Keratinocyte (primary cell): ENCODE results near the gene SLIT3. TPM values are rescaled to one million over a fixed set of nuclear protein-coding genes. Genes with fewer than 3 reads are reported as not detected.

ENCODE experiments used
- DNase-seq: peaks from one replicate; pipeline ENCODE4 v3.0.0-alpha.2; 2011; ENCODE audit warnings: low read depth, missing footprints, low spot score
- FAIRE-seq: peaks from 2 replicates; lab custom pipeline; 2011; peaks lifted over from hg19 to GRCh38; lab: Jason Lieb, UNC
- H2AFZ ChIP-seq: 2 replicates; pipeline ENCODE4 v1.6.0; 2012; ENCODE audit warnings: low read length, control low read depth, inconsistent platforms; ENCODE audit not compliant: control insufficient read depth
- H3K27ac ChIP-seq: 2 replicates; pipeline ENCODE4 v1.5.1; 2011; ENCODE audit warnings: low read length; ENCODE audit not compliant: control insufficient read depth, insufficient read depth
- H3K27me3 ChIP-seq: 3 replicates; pipeline ENCODE4 v1.6.0; 2011; ENCODE audit warnings: low read length; ENCODE audit not compliant: control insufficient read depth, insufficient read depth; ENCODE audit errors: extremely low read depth
- H3K36me3 ChIP-seq, 2 experiments: 2 replicates in 1 of 2; 3 replicates in 1 of 2; pipeline ENCODE4 v1.5.1; 2011; ENCODE audit warnings: low read length in 2 of 2, mild to moderate bottlenecking in 1 of 2; ENCODE audit not compliant: control insufficient read depth in 2 of 2, insufficient read depth in 2 of 2; ENCODE audit errors: extremely low read depth in 1 of 2
- H3K4me1 ChIP-seq: 3 replicates; pipeline ENCODE4 v1.5.1; 2011; ENCODE audit warnings: low read length; ENCODE audit not compliant: control insufficient read depth, insufficient read depth; ENCODE audit errors: extremely low read depth
- H3K4me2 ChIP-seq: 3 replicates; pipeline ENCODE4 v1.6.0; 2011; ENCODE audit warnings: low read depth, low read length; ENCODE audit not compliant: control insufficient read depth, insufficient read depth; ENCODE audit errors: extremely low read depth
- H3K4me3 ChIP-seq, 3 experiments: fragments of 200-600 bp in 1 of 3; sonication (generic) in 1 of 3; 2 replicates in 2 of 3; 3 replicates in 1 of 3; pipeline ENCODE4 v1.5.1; 2011 to 2016; ENCODE audit warnings: low read length in 3 of 3, mild to moderate bottlenecking in 3 of 3, control low read depth in 2 of 3, inconsistent platforms in 1 of 3, low read depth in 1 of 3, mixed read lengths in 1 of 3, mixed run types in 1 of 3, moderate library complexity in 1 of 3; ENCODE audit not compliant: control insufficient read depth in 2 of 3, insufficient read depth in 2 of 3; ENCODE audit errors: extremely low read depth in 1 of 3
- H3K79me2 ChIP-seq: 2 replicates; pipeline ENCODE4 v1.6.0; 2012; ENCODE audit warnings: low read length; ENCODE audit not compliant: control insufficient read depth, insufficient read depth
- H3K9ac ChIP-seq: 3 replicates; pipeline ENCODE4 v1.6.0; 2011; ENCODE audit warnings: low read length; ENCODE audit not compliant: control insufficient read depth, insufficient read depth; ENCODE audit errors: extremely low read depth
- H3K9me1 ChIP-seq: 3 replicates; pipeline ENCODE4 v1.6.0; 2011; ENCODE audit warnings: low read length; ENCODE audit not compliant: control insufficient read depth, insufficient read depth; ENCODE audit errors: extremely low read depth
- H3K9me3 ChIP-seq: 2 replicates; pipeline ENCODE4 v1.5.1; 2012; ENCODE audit warnings: low read depth, low read length; ENCODE audit not compliant: control insufficient read depth
- H4K20me1 ChIP-seq: 3 replicates; pipeline ENCODE4 v1.6.0; 2011; ENCODE audit warnings: low read length; ENCODE audit not compliant: control insufficient read depth, insufficient read depth; ENCODE audit errors: extremely low read depth
- EZH2 ChIP-seq: IDR thresholded peaks from one replicate; pipeline ENCODE4 v1.6.1; 2012; ENCODE audit warnings: inconsistent platforms, mild to moderate bottlenecking, low read length, moderate library complexity
- dilution Hi-C: fragments of 300-500 bp; cut with MboI; formaldehyde crosslinking; loops from one replicate; pipeline ENCODE4 v1.7.0; 2020; ENCODE audit warnings: low sequenced_read_pairs; ENCODE audit not compliant: extremely low pct_ligation_motif_present
- polyA plus RNA-seq, 5 experiments: library from polyadenylated mRNA; depleted of rRNA in 3 of 5; stranded (reverse) in 3 of 5; stranded (forward) in 1 of 5; unstranded in 1 of 5; fragments of >200 nt; gene quantifications; 1 replicate in 1 of 5; 2 replicates in 3 of 5; 3 replicates in 1 of 5; pipeline versions ENCODE4 v1.2.1 to v1.2.3, GENCODE V29; 2011 to 2012; ENCODE audit warnings: missing spikeins in 2 of 5, low read depth in 1 of 5, low replicate concordance in 1 of 5
- TF ChIP-seq, protein P1 (sequence below), 3 experiments: IDR thresholded peaks in 1 of 3; conservative IDR thresholded peaks in 1 of 3; optimal IDR thresholded peaks in 1 of 3; 2 replicates in 2 of 3; 3 replicates in 1 of 3; pipeline versions ENCODE3 to v1.5.1; 2011; ENCODE audit warnings: low read length in 3 of 3, mild to moderate bottlenecking in 3 of 3, moderate library complexity in 2 of 3, control low read depth in 1 of 3, inconsistent platforms in 1 of 3; ENCODE audit not compliant: insufficient read depth in 2 of 3; ENCODE audit errors: extremely low read depth in 1 of 3

SLIT3 gene
- polyA plus RNA-seq, 1 donor (not counting 4 experiments of a cell fraction or from before 2014, with no cell fraction given): 2.4 TPM

DNA sequence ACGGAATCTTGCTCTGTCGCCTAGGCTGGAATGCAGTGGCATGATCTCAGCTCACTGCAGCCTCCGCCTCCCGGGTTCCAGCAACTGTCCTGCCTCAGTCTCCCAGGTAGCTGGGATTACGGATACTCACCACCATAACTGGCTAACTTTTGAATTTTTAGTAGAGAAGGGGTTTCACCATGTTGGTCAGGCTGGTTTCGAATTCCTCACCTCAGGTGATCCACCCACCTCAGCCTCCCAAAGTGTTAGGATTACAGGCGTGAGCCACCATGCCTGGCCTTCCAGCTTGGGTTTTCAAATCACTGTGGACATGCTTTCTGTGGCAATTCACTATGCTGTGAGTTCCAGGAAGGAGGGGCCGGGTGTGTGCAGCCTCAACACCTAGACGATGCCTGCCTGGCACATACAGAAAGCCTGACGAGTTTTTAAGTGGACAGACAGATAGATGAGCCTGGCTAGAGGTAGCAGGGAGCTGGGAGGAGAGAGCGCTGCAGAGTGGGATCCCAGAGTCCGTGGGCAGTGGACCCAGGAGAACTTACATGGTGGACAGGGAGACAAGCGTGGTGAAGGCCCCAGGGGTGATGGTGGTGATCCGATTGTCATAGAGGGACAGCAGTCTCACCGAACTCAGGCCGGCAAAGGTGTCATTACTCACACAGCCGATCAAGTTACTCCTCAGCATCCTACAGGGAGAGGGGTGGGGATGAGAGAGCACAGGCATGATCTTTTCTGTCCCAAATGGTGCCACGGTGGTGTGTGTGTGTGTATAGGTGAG is 548.3 kb downstream of the SLIT3 start:
- dilution Hi-C loops: no loop called here
- DNase-seq: no peak
- no peak for TF ChIP-seq EZH2
- TF ChIP-seq, protein P1, sequence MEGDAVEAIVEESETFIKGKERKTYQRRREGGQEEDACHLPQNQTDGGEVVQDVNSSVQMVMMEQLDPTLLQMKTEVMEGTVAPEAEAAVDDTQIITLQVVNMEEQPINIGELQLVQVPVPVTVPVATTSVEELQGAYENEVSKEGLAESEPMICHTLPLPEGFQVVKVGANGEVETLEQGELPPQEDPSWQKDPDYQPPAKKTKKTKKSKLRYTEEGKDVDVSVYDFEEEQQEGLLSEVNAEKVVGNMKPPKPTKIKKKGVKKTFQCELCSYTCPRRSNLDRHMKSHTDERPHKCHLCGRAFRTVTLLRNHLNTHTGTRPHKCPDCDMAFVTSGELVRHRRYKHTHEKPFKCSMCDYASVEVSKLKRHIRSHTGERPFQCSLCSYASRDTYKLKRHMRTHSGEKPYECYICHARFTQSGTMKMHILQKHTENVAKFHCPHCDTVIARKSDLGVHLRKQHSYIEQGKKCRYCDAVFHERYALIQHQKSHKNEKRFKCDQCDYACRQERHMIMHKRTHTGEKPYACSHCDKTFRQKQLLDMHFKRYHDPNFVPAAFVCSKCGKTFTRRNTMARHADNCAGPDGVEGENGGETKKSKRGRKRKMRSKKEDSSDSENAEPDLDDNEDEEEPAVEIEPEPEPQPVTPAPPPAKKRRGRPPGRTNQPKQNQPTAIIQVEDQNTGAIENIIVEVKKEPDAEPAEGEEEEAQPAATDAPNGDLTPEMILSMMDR (optimal IDR thresholded peaks at IDR 0.05 in 1 of 3, IDR thresholded peaks at IDR 0.05 in 1 of 3, conservative IDR thresholded peaks at IDR 0.05 in 1 of 3; ENCODE audit: extremely low read depth in 1 of 3, insufficient read depth in 2 of 3, low read length in 3 of 3): no peak

DNA sequence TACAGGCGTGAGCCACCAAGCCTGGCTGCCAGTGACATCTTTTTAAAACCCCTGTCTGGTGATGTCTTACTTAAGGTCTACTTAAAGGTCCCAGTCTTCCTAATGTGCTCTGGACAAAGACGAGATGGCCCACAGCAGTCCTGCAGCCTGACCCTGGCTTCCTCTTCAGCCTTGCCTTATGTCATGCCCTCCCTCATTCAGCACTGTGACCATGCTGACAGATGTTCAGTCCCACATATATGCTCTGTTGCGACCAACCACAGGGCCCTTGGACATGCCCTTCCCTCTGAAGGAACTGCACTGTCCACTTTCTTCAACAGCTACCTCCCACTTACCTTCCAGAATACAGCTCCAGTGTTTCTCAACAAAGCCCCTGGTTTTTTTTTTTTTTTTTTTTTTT is 548.9 kb downstream of the SLIT3 start:
- no peak for FAIRE-seq
- Histone ChIP-seq H3K79me2 (no peaks in the 10 kb centered on the region), H3K9me1 (no peaks in the 10 kb centered on the region), H2AFZ (no peak overlapping the region), H3K9me3 (no peaks in the 10 kb centered on the region), H3K4me1 (no peaks in the 10 kb centered on the region), H4K20me1 (no peaks in the 10 kb centered on the region), H3K27ac (no peak overlapping the region), H3K27me3 (no peaks in the 10 kb centered on the region), H3K4me3 (no peak overlapping the region), H3K4me2 (no peak overlapping the region), H3K36me3 (no peaks in the 10 kb centered on the region), H3K9ac (no peak overlapping the region)
- DNase-seq: no peak
- TF ChIP-seq, protein P1 (optimal IDR thresholded peaks at IDR 0.05 in 1 of 3, IDR thresholded peaks at IDR 0.05 in 1 of 3, conservative IDR thresholded peaks at IDR 0.05 in 1 of 3; ENCODE audit: extremely low read depth in 1 of 3, insufficient read depth in 2 of 3, low read length in 3 of 3): no peak
- no peak for TF ChIP-seq EZH2
- dilution Hi-C loops: no loop called here

More for the DNA sequence above, 548.3 kb downstream of the SLIT3 start:
- Histone ChIP-seq H2AFZ (no peak overlapping the region), H3K9me3 (no peaks in the 10 kb centered on the region), H3K9ac (no peak overlapping the region), H4K20me1 (no peaks in the 10 kb centered on the region), H3K4me1 (no peaks in the 10 kb centered on the region), H3K27ac (no peak overlapping the region), H3K27me3 (no peaks in the 10 kb centered on the region), H3K79me2 (no peaks in the 10 kb centered on the region), H3K4me2 (no peak overlapping the region), H3K4me3 (no peak overlapping the region), H3K36me3 (no peaks in the 10 kb centered on the region), H3K9me1 (no peaks in the 10 kb centered on the region)
- FAIRE-seq: no peak
